ENCODE results near the gene ATP4B. TPM values are rescaled to one million over a fixed set of nuclear protein-coding genes. Genes with fewer than 3 reads are reported as not detected.

Gene ATP4B
- total RNA-seq, 1 experiment from 2014 or later, result not detected

- Histone ChIP-seq H4K20me1 (ENCODE audit: low read length) (no peaks in the 10 kb centered on the region), H3K9me2 (replicated peaks; ENCODE audit: low read length) (no peaks in the 10 kb centered on the region), H3K4me3 (ENCODE audit: low read length) (no peak overlapping the region), H3K79me2 (ENCODE audit: low read length) (no peaks in the 10 kb centered on the region), H3K4me1 (ENCODE audit: insufficient read depth, low read length) (no peaks in the 10 kb centered on the region), H3K36me3 (ENCODE audit: low read depth, low read length) (peaks cover 40% of the 10 kb centered on the region), H3K4me2 (ENCODE audit: low read length) (no peak overlapping the region), H2AFZ (ENCODE audit: low read length) (no peak overlapping the region), H3K27me3 (ENCODE audit: low read length) (no peaks in the 10 kb centered on the region), H3K9me3 (ENCODE audit: low read length) (no peaks in the 10 kb centered on the region), H3K9ac (ENCODE audit: low read length) (no peak overlapping the region), H3K27ac (ENCODE audit: low read length) (no peak overlapping the region), H3F3A (ENCODE audit: low read length, unreplicated experiment) (no peaks in the 10 kb centered on the region)
- DNase-seq, result no peak
- TF ChIP-seq EZH2 (IDR thresholded peaks at IDR 0.05; ENCODE audit: low read length, unreplicated experiment) (no peak), EZH2phosphoT487 (IDR thresholded peaks at IDR 0.05; ENCODE audit: borderline replicate concordance, low read length) (no peak), CTCF (conservative IDR thresholded peaks at IDR 0.05; ENCODE audit: low read depth, low read length) (no peak)
- POLR2A ChIA-PET (ENCODE audit: unreplicated experiment), result no interaction called here
- intact Hi-C loops (cut with micrococcal nuclease), result no loop called here
- no TSS peak for BruUV-seq (replicated peaks)
- ATAC-seq, result no peak
- CTCF ChIA-PET, result no interaction called here
Measured at GRCh38 chr13:113638806-113639205, 19.2 kb downstream of the ATP4B start.

GRCh38 chr13:113638173-113638746, 19.7 kb downstream of the ATP4B start:
- Histone ChIP-seq H2AFZ (ENCODE audit: low read length) (no peak overlapping the region), H3K79me2 (ENCODE audit: low read length) (no peaks in the 10 kb centered on the region), H4K20me1 (ENCODE audit: low read length) (no peaks in the 10 kb centered on the region), H3K9me3 (ENCODE audit: low read length) (no peaks in the 10 kb centered on the region), H3K4me1 (ENCODE audit: insufficient read depth, low read length) (no peaks in the 10 kb centered on the region), H3K4me2 (ENCODE audit: low read length) (no peak overlapping the region), H3F3A (ENCODE audit: low read length, unreplicated experiment) (no peaks in the 10 kb centered on the region), H3K9me2 (replicated peaks; ENCODE audit: low read length) (no peaks in the 10 kb centered on the region), H3K27me3 (ENCODE audit: low read length) (no peaks in the 10 kb centered on the region), H3K36me3 (ENCODE audit: low read depth, low read length) (peaks cover 40% of the 10 kb centered on the region), H3K27ac (ENCODE audit: low read length) (no peak overlapping the region), H3K4me3 (ENCODE audit: low read length) (no peak overlapping the region), H3K9ac (ENCODE audit: low read length) (no peak overlapping the region)
- intact Hi-C loops (cut with micrococcal nuclease), result no loop called here
- ATAC-seq (no peak), DNase-seq (no peak)
- BruUV-seq (replicated peaks), result no TSS peak
- CTCF ChIA-PET, result no interaction called here
- POLR2A ChIA-PET (ENCODE audit: unreplicated experiment), result no interaction called here
- TF ChIP-seq EZH2 (IDR thresholded peaks at IDR 0.05; ENCODE audit: low read length, unreplicated experiment) (no peak), EZH2phosphoT487 (IDR thresholded peaks at IDR 0.05; ENCODE audit: borderline replicate concordance, low read length) (no peak), CTCF (conservative IDR thresholded peaks at IDR 0.05; ENCODE audit: low read depth, low read length) (no peak)

- H3F3A ChIP-seq (ENCODE audit: low read length, unreplicated experiment), result no peaks in the 10 kb centered on the region
- no peak overlapping the region for H3K4me3 ChIP-seq (ENCODE audit: low read length)
- H3K9me2 ChIP-seq (replicated peaks; ENCODE audit: low read length), result no peaks in the 10 kb centered on the region
- no peaks in the 10 kb centered on the region for H3K4me1 ChIP-seq (ENCODE audit: insufficient read depth, low read length)
- no peak for TF ChIP-seq CTCF (conservative IDR thresholded peaks at IDR 0.05; ENCODE audit: low read depth, low read length)
- TF ChIP-seq EZH2 (IDR thresholded peaks at IDR 0.05; ENCODE audit: low read length, unreplicated experiment), result no peak
- TF ChIP-seq EZH2phosphoT487 (IDR thresholded peaks at IDR 0.05; ENCODE audit: borderline replicate concordance, low read length), result no peak
- no TSS peak for BruUV-seq (replicated peaks)
- peaks cover 40% of the 10 kb centered on the region for H3K36me3 ChIP-seq (ENCODE audit: low read depth, low read length)
- H2AFZ ChIP-seq (ENCODE audit: low read length), result no peak overlapping the region
- ATAC-seq, result no peak
- H3K9me3 ChIP-seq (ENCODE audit: low read length), result no peaks in the 10 kb centered on the region
- ChIA-PET POLR2A (ENCODE audit: unreplicated experiment) (no interaction called here), CTCF (no interaction called here)
- no peaks in the 10 kb centered on the region for H4K20me1 ChIP-seq (ENCODE audit: low read length)
- no peak overlapping the region for H3K4me2 ChIP-seq (ENCODE audit: low read length)
- no peak overlapping the region for H3K27ac ChIP-seq (ENCODE audit: low read length)
- DNase-seq, result no peak
- H3K27me3 ChIP-seq (ENCODE audit: low read length), result no peaks in the 10 kb centered on the region
- H3K79me2 ChIP-seq (ENCODE audit: low read length), result no peaks in the 10 kb centered on the region
- intact Hi-C loops (cut with micrococcal nuclease), result no loop called here
- no peak overlapping the region for H3K9ac ChIP-seq (ENCODE audit: low read length)
Measured at GRCh38 chr13:113637262-113638160, 20.5 kb downstream of the ATP4B start.
